A549 (cell line): ENCODE data around the gene SPTBN4.

ENCODE experiments used
- EP300 ChIP-seq, 2 experiments: fragments of >200 bp; sonication (Bioruptor Twin); formaldehyde crosslinking; IDR thresholded peaks; 2 replicates in 1 of 2; 3 replicates in 1 of 2; pipeline ENCODE4 v1.6.1; 2016 to 2017
- TF ChIP-seq, protein P1 (sequence below): fragments of >200 bp; sonication (Bioruptor Twin); formaldehyde crosslinking; IDR thresholded peaks from 3 replicates; pipeline ENCODE4 v1.5.1; 2016

DNA sequence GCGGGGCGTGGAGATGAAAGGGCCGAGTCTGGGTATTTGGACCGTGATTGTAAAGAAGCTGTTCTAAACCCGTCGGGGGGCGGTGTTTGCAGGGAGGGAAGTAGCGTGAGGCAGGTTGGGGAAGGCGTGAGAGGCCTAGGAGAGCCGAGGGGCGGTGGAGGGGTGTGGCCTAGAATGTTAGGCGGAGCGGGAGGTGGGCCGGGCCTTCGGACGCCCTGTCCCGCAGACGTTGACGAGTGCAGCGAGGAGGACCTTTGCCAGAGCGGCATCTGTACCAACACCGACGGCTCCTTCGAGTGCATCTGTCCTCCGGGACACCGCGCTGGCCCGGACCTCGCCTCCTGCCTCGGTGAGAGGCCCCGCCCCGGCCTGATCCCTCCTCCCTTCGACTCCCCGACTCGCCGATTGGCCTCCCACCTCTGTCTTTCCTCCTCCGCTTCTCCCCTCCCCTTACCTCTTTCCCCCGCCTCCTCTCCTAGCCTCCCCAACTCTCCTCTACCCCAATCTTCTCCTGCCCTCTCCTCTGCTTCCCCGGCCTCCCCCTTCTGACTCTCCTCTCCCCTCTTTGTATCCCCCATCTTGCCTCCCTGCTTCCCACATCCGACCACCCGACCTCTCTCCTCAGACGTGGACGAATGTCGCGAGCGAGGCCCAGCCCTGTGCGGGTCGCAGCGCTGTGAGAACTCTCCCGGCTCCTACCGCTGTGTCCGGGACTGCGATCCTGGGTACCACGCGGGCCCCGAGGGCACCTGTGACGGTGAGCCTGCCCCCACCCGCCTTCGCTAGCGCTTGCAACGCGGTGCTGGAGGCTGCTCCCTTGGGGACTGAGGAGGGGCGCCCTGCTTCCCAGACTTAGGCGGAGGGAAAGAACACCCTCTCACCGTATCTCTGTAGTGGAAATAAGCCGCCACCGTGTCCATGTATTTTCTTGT lies 147.2 kb downstream of the SPTBN4 start:
- TF ChIP-seq EP300 (IDR thresholded peaks at IDR 0.05): no peak
- TF ChIP-seq, protein P1, sequence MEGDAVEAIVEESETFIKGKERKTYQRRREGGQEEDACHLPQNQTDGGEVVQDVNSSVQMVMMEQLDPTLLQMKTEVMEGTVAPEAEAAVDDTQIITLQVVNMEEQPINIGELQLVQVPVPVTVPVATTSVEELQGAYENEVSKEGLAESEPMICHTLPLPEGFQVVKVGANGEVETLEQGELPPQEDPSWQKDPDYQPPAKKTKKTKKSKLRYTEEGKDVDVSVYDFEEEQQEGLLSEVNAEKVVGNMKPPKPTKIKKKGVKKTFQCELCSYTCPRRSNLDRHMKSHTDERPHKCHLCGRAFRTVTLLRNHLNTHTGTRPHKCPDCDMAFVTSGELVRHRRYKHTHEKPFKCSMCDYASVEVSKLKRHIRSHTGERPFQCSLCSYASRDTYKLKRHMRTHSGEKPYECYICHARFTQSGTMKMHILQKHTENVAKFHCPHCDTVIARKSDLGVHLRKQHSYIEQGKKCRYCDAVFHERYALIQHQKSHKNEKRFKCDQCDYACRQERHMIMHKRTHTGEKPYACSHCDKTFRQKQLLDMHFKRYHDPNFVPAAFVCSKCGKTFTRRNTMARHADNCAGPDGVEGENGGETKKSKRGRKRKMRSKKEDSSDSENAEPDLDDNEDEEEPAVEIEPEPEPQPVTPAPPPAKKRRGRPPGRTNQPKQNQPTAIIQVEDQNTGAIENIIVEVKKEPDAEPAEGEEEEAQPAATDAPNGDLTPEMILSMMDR: no peak
